Lower lobe of right lung (tissue), 2 donors: ENCODE results near the gene KRT1. TPM values are rescaled to one million over a fixed set of nuclear protein-coding genes. Genes with fewer than 3 reads are reported as not detected.

Experiments
- ATAC-seq, 2 donors: fragments of 200-7000 bp; cut with Tn5 transposase; one replicate each; pipeline ENCODE4 v1.9.1; 2020 to 2022; ENCODE audit warnings: mild to moderate bottlenecking in 2 of 2, moderate library complexity in 2 of 2
- DNase-seq: peaks from one replicate; pipeline ENCODE4 v3.0.0-alpha.2; 2020
- H3K27ac ChIP-seq: fragments of 200-600 bp; one replicate; pipeline ENCODE4 v1.8.0; 2022
- H3K27me3 ChIP-seq: fragments of 200-600 bp; one replicate; pipeline ENCODE4 v1.8.0; 2022; ENCODE audit warnings: low read depth
- H3K36me3 ChIP-seq: fragments of 200-600 bp; one replicate; pipeline ENCODE4 v1.8.0; 2022; ENCODE audit warnings: mild to moderate bottlenecking
- H3K4me1 ChIP-seq: fragments of 200-600 bp; one replicate; pipeline ENCODE4 v1.8.0; 2022
- H3K4me3 ChIP-seq: fragments of 200-600 bp; one replicate; pipeline ENCODE4 v1.8.0; 2022; ENCODE audit warnings: mild to moderate bottlenecking
- H3K9me3 ChIP-seq: fragments of 200-600 bp; one replicate; pipeline ENCODE4 v1.8.0; 2022
- CTCF ChIP-seq: fragments of 200-600 bp; IDR thresholded peaks from one replicate; pipeline ENCODE4 v1.8.0; 2022; ENCODE audit warnings: antibody characterized with exemption, mild to moderate bottlenecking
- intact Hi-C: fragments of 100-400 bp; cut with DNase I; formaldehyde crosslinking; loops from one replicate; pipeline ENCODE4 v1.11.0; 2022
- total RNA-seq: library from RNA; stranded (reverse); fragmentation: NEBNext Ultra II Directional; extraction: Animal tissue kit (Norgen Biotek cat#: 25700); gene quantifications from one replicate; pipeline ENCODE4 v1.2.1, GENCODE V29; 2021
- donor health status: DM: no; HTN: yes; CAD: no; lungs with severe emphysema.

KRT1 gene
- total RNA-seq, 1 donor from 2014 or later, result 1.3 TPM

GRCh38 chr12:52724384-52724783, 44.2 kb upstream of the KRT1 start:
- no peak overlapping the region for H3K4me3 ChIP-seq
- H3K4me1 ChIP-seq, result no peaks in the 10 kb centered on the region
- ATAC-seq, result peak in 1 of 2 donors; percentile 20
- TF ChIP-seq CTCF, result no peak
- no peaks in the 10 kb centered on the region for H3K36me3 ChIP-seq
- DNase-seq, result no peak
- no peak overlapping the region for H3K27ac ChIP-seq
- H3K9me3 ChIP-seq, result no peaks in the 10 kb centered on the region
- H3K27me3 ChIP-seq, result peaks cover 10% of the 10 kb centered on the region
- intact Hi-C loops, result no loop called here

- Histone ChIP-seq H3K27me3 (peaks cover 10% of the 10 kb centered on the region), H3K4me1 (no peaks in the 10 kb centered on the region), H3K4me3 (no peak overlapping the region), H3K9me3 (no peaks in the 10 kb centered on the region), H3K27ac (no peak overlapping the region), H3K36me3 (no peaks in the 10 kb centered on the region)
- intact Hi-C loops, result no loop called here
- no peak for ATAC-seq
- DNase-seq, result no peak
- no peak for TF ChIP-seq CTCF
These were observed 42.5 kb upstream of the KRT1 start for GRCh38 chr12:52722680-52723079.

- Histone ChIP-seq H3K27ac (no peak overlapping the region), H3K4me3 (no peak overlapping the region), H3K36me3 (no peaks in the 10 kb centered on the region), H3K9me3 (no peaks in the 10 kb centered on the region), H3K4me1 (no peaks in the 10 kb centered on the region), H3K27me3 (peaks cover 10% of the 10 kb centered on the region)
- TF ChIP-seq CTCF, result no peak
- no peak for DNase-seq
- no peak for ATAC-seq
- intact Hi-C loops, result no loop called here
These were observed 41.7 kb upstream of the KRT1 start for GRCh38 chr12:52721838-52722470.

GRCh38 chr12:52720365-52720886, 40.2 kb upstream of the KRT1 start:
- H3K27ac ChIP-seq, result no peak overlapping the region
- ATAC-seq (no peak), DNase-seq (no peak)
- no peak for TF ChIP-seq CTCF
- intact Hi-C loops, result no loop called here
- H3K36me3 ChIP-seq, result no peaks in the 10 kb centered on the region
- H3K27me3 ChIP-seq, result peaks cover 13% of the 10 kb centered on the region
- no peaks in the 10 kb centered on the region for H3K9me3 ChIP-seq
- H3K4me3 ChIP-seq, result no peak overlapping the region
- no peaks in the 10 kb centered on the region for H3K4me1 ChIP-seq

- Histone ChIP-seq H3K36me3 (no peaks in the 10 kb centered on the region), H3K27me3 (peaks cover 46% of the 10 kb centered on the region), H3K4me3 (no peak overlapping the region), H3K27ac (no peak overlapping the region), H3K9me3 (no peaks in the 10 kb centered on the region), H3K4me1 (no peaks in the 10 kb centered on the region)
- TF ChIP-seq CTCF, result no peak
- no peak for ATAC-seq
- no peak for DNase-seq
- intact Hi-C loops, result no loop called here
These were observed 35.9 kb upstream of the KRT1 start for GRCh38 chr12:52716061-52716460.
